ENCODE data around the gene RGS4.

Gene RGS4

DNA sequence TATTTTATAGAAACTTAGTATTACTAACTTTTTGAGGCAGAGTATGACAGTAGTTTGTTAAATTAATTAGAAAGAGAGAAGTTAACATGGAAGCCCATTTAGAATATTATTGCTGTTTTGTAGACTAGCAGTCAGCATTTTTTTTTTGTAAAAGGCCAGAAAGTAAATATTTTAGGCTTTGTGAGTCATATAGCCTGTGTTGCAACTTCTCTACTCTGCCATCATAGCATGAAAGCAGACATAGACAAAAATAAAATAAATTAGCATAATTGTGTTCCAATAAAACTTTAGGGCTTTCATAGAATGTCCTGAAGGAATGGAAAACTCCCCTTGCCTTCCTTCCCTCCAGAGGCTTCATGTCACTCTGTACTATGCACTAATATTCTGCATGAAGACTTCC lies 12.3 kb upstream of the RGS4 start:
- Histone ChIP-seq H3K27ac (no peak overlapping the region), H3K27me3 (replicated peaks) (no peaks in the 10 kb centered on the region), H3K4me3 (ENCODE audit: low read depth, low read length) (no peak overlapping the region), H3K36me3 (replicated peaks) (no peaks in the 10 kb centered on the region)
- in situ Hi-C loops (cut with HindIII; ENCODE audit: low pct_ligation_motif_present, low sequenced_read_pairs): loop anchor here (25.0 kb wide), 2 partner anchors 170 to 255 kb away; partner anchors contain the start of gene NUF2
- no peak for DNase-seq
- TF ChIP-seq, protein P1, sequence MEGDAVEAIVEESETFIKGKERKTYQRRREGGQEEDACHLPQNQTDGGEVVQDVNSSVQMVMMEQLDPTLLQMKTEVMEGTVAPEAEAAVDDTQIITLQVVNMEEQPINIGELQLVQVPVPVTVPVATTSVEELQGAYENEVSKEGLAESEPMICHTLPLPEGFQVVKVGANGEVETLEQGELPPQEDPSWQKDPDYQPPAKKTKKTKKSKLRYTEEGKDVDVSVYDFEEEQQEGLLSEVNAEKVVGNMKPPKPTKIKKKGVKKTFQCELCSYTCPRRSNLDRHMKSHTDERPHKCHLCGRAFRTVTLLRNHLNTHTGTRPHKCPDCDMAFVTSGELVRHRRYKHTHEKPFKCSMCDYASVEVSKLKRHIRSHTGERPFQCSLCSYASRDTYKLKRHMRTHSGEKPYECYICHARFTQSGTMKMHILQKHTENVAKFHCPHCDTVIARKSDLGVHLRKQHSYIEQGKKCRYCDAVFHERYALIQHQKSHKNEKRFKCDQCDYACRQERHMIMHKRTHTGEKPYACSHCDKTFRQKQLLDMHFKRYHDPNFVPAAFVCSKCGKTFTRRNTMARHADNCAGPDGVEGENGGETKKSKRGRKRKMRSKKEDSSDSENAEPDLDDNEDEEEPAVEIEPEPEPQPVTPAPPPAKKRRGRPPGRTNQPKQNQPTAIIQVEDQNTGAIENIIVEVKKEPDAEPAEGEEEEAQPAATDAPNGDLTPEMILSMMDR (IDR thresholded peaks at IDR 0.05; ENCODE audit: low read depth, low read length, missing control alignments): no peak

DNA sequence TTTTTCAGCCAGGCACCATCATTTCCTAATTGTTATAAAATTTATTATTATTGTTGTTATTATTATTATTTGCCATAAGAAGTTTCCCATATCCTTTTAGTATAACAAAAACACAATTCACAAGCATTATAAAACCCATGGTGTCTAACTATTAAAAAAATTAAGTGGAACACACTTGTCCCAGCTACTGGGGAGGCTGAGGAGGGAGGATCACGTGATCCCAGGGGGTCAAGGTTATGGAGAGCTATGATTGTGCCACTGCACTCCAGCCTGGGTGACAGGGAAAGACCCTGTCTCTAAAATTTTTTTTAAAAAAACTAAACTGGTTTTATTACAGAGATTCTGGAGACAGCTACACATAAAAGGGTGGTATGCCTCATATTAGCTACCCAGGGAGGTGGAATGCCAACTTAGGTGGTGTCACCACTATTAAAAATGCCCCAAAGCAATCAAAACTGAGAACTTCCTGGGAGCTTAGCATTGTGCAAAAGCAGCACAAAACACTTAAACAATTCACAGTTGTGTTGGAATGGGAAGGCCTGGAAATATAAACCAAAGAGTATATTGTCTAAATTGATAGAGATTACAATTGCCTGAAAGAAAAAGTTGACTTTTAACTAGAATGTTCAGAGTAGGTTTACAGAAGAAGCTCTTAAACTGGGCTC lies 8.7 kb upstream of the RGS4 start:
- no peak overlapping the region for H3K4me3 ChIP-seq (ENCODE audit: low read depth, low read length)
- in situ Hi-C loops (cut with HindIII; ENCODE audit: low pct_ligation_motif_present, low sequenced_read_pairs): loop anchor here (25.0 kb wide), 2 partner anchors 173 to 252 kb away; partner anchors contain the start of gene NUF2
- H3K27me3 ChIP-seq (replicated peaks): no peaks in the 10 kb centered on the region
- no peak overlapping the region for H3K27ac ChIP-seq
- TF ChIP-seq, protein P1 (IDR thresholded peaks at IDR 0.05; ENCODE audit: low read depth, low read length, missing control alignments): no peak
- DNase-seq: no peak
- H3K36me3 ChIP-seq (replicated peaks): no peaks in the 10 kb centered on the region

DNA sequence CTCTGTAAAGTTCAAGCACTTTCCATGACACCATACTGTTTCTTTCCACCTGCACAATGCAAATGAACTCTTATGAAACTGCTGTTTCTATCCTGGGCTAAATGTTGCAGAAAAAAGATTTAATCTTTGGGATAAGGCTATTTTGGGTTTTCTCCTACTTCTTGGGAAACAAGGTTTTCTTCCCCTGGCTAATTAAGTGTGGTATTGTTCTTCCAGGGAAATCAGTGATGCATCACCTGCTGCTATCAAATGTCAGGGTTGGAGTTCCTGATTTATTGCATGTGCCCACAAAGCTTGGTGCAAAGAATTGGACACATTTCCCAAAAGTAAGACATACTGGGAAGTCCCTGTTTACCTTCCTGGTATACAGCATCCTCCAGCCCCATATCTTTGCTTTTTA lies 6.0 kb upstream of the RGS4 start:
- TF ChIP-seq, protein P1 (IDR thresholded peaks at IDR 0.05; ENCODE audit: low read depth, low read length, missing control alignments): no peak
- H3K27me3 ChIP-seq (replicated peaks): no peaks in the 10 kb centered on the region
- in situ Hi-C loops (cut with HindIII; ENCODE audit: low pct_ligation_motif_present, low sequenced_read_pairs): loop anchor here (25.0 kb wide), 2 partner anchors 176 to 249 kb away; partner anchors contain the start of gene NUF2
- H3K36me3 ChIP-seq (replicated peaks): no peaks in the 10 kb centered on the region
- no peak for DNase-seq
- no peak overlapping the region for H3K4me3 ChIP-seq (ENCODE audit: low read depth, low read length)
- no peak overlapping the region for H3K27ac ChIP-seq

DNA sequence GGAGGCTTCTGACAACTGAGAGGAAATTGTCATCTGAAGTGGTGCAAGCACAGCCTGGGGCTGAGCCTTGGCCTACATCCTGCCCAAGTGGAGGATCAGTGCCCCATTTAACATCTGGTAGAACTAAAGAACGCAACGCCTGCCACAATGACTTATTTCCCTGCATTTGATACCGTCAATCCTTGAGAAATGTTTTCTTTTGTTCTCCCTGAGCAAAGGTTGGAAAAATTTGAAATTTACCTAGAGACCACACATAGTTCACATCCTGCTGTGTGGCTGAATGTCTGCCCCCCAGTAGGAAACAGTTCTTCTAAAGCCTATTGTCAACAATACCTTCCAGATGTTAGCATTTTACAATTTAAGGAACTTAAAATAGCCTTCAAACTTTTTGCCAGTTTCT lies 5.6 kb upstream of the RGS4 start:
- Histone ChIP-seq H3K27me3 (replicated peaks) (no peaks in the 10 kb centered on the region), H3K36me3 (replicated peaks) (no peaks in the 10 kb centered on the region), H3K27ac (no peak overlapping the region), H3K4me3 (ENCODE audit: low read depth, low read length) (no peak overlapping the region)
- in situ Hi-C loops (cut with HindIII; ENCODE audit: low pct_ligation_motif_present, low sequenced_read_pairs): loop anchor here (25.0 kb wide), 2 partner anchors 176 to 249 kb away; partner anchors contain the start of gene NUF2
- TF ChIP-seq, protein P1 (IDR thresholded peaks at IDR 0.05; ENCODE audit: low read depth, low read length, missing control alignments): no peak
- DNase-seq: no peak

DNA sequence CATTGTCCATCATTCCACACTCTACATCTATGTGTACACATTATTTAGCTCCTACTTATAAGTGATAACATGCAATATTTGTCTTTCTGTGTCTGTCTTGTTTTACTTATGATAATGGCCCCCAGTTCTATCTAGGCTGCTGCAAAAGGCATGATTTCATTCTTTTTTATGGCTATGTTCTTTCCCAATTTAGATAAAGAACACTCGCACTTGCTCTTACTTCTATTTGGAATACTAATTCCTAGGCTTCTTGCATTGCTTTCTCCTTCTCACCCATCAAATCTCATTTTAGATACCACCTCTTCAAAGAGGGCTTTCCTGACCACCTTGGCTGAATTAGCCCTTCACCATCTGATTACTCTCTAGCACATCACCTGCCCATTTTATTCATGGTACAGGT lies 3.0 kb upstream of the RGS4 start:
- TF ChIP-seq, protein P1 (IDR thresholded peaks at IDR 0.05; ENCODE audit: low read depth, low read length, missing control alignments): no peak
- H3K27ac ChIP-seq: no peak overlapping the region
- H3K4me3 ChIP-seq (ENCODE audit: low read depth, low read length): no peak overlapping the region
- no peak for DNase-seq
- H3K36me3 ChIP-seq (replicated peaks): peaks cover 13% of the 10 kb centered on the region
- no peaks in the 10 kb centered on the region for H3K27me3 ChIP-seq (replicated peaks)
- in situ Hi-C loops (cut with HindIII; ENCODE audit: low pct_ligation_motif_present, low sequenced_read_pairs): loop anchor here (25.0 kb wide), 2 partner anchors 179 to 246 kb away; partner anchors contain the start of gene NUF2
